Chondrocyte (in vitro differentiated cells): ENCODE measurements around the gene ATP5MC3. TPM values are rescaled to one million over a fixed set of nuclear protein-coding genes. Genes with fewer than 3 reads are reported as not detected.

Experiments
- DNase-seq: peaks from one replicate; pipeline ENCODE4 v3.0.0; 2021; ENCODE audit warnings: mixed read lengths, low spot score
- H3K27ac Mint-ChIP-seq: one replicate; pipeline ENCODE4 v1.8.0; 2021; ENCODE audit warnings: mild to moderate bottlenecking, moderate library complexity, mixed read lengths; ENCODE audit not compliant: unreplicated experiment
- H3K27me3 Mint-ChIP-seq: 2 replicates; pipeline ENCODE4 v1.8.0; 2021; ENCODE audit warnings: low read depth, mixed read lengths
- H3K36me3 Mint-ChIP-seq: 2 replicates; pipeline ENCODE4 v1.8.0; 2021; ENCODE audit warnings: low read depth, mixed read lengths
- H3K4me1 Mint-ChIP-seq: 2 replicates; pipeline ENCODE4 v1.8.0; 2021; ENCODE audit warnings: low read depth, mild to moderate bottlenecking, mixed read lengths
- H3K4me3 Mint-ChIP-seq: one replicate; pipeline ENCODE4 v1.8.0; 2021; ENCODE audit warnings: mild to moderate bottlenecking, moderate library complexity, mixed read lengths; ENCODE audit not compliant: unreplicated experiment
- H3K9me3 Mint-ChIP-seq: 2 replicates; pipeline ENCODE4 v1.8.0; 2021; ENCODE audit warnings: low read depth, mixed read lengths
- CTCF ChIP-seq: fragments of 200-600 bp; sonication (generic); IDR thresholded peaks from 2 replicates; pipeline ENCODE4 v1.5.0; 2021; ENCODE audit warnings: antibody characterized with exemption, mild to moderate bottlenecking, moderate library complexity
- total RNA-seq: library from RNA; stranded (reverse); gene quantifications from 3 replicates; pipeline ENCODE4 v1.2.1, GENCODE V29; 2021

ATP5MC3 gene
- total RNA-seq, 1 donor from 2014 or later: 143 TPM

GRCh38 chr2:175137793-175138192 lies 43.7 kb downstream of the ATP5MC3 start:
- peaks cover 12% of the 10 kb centered on the region for H3K36me3 Mint-ChIP-seq
- no peaks in the 10 kb centered on the region for H3K9me3 Mint-ChIP-seq
- no peak for TF ChIP-seq CTCF
- H3K4me1 Mint-ChIP-seq: peaks cover 35% of the 10 kb centered on the region
- H3K27ac Mint-ChIP-seq: no peak overlapping the region
- DNase-seq: no peak
- no peak overlapping the region for H3K4me3 Mint-ChIP-seq
- H3K27me3 Mint-ChIP-seq: no peaks in the 10 kb centered on the region

DNA sequence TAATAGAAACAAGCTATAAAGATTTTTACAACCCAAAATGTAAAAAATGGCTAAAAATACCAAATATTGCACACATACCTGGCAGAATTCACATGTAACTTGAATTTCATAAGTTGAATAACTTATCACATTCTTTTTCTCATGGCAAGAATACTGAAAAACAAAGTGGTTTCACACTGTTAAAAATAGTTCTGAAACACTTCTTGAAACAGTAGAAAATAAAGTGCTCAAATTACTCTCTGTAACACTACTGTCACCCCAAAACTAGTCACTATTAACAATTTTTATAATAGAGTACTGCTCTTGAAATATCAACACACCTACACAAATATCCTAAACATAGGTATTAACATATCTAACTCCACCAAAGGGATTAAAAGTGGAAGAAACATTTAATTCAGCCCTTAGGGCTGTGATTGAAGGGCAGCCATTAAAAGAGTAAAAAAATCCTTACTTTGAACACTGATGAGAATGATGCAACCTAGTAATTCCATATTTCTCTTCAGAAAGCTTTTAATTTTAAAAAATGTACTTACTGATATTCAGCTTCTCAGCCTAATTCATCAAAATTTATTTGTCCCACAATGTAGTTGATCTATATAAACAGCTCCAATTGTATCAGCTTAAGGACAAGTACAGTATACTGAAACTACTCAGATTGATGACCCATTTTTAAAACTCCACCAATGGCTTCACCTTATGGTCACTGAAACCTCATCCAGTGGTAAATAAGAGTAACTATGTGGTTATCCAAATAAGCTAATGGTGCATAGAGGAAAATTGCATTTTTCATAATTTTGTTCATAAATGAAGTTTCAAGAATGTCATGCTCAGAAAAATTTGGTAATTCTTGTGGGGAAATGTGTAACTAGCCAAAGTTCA lies 44.9 kb downstream of the ATP5MC3 start:
- peaks cover 35% of the 10 kb centered on the region for H3K4me1 Mint-ChIP-seq
- peaks cover 10% of the 10 kb centered on the region for H3K36me3 Mint-ChIP-seq
- no peak for TF ChIP-seq CTCF
- no peak for DNase-seq
- H3K9me3 Mint-ChIP-seq: no peaks in the 10 kb centered on the region
- H3K27ac Mint-ChIP-seq: peak overlapping the region; percentile 34
- H3K4me3 Mint-ChIP-seq: no peak overlapping the region
- H3K27me3 Mint-ChIP-seq: no peaks in the 10 kb centered on the region

DNA sequence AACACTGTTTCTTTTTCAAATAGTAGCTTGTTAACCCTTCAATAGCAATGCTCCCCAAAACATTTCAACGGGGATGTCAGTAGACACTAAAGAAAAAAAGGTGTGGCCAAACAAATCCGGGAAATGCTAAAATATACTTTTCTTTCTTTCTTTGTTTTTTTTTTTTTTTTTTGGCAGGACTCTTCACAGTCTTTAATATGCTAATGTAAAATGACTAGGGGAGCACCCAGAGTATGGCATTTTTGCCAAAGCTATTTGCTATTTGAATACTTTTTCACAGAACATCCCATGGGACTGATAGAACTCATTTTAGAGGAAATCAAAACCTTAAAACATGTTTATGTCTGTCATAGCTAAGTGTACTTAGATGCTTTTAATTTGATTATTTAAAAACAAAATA lies 45.6 kb downstream of the ATP5MC3 start:
- peaks cover 10% of the 10 kb centered on the region for H3K36me3 Mint-ChIP-seq
- H3K9me3 Mint-ChIP-seq: no peaks in the 10 kb centered on the region

GRCh38 chr2:175135177-175135576 lies 46.3 kb downstream of the ATP5MC3 start:
- Mint-ChIP-seq H3K4me3 (no peak overlapping the region), H3K27ac (no peak overlapping the region), H3K4me1 (peaks cover 35% of the 10 kb centered on the region), H3K9me3 (no peaks in the 10 kb centered on the region), H3K27me3 (no peaks in the 10 kb centered on the region), H3K36me3 (peaks cover 12% of the 10 kb centered on the region)
- no peak for DNase-seq
- TF ChIP-seq CTCF: peak; percentile 35

More for the DNA sequence above, 45.6 kb downstream of the ATP5MC3 start:
- Mint-ChIP-seq H3K4me3 (no peak overlapping the region), H3K4me1 (peaks cover 37% of the 10 kb centered on the region), H3K27ac (no peak overlapping the region), H3K27me3 (no peaks in the 10 kb centered on the region)
- TF ChIP-seq CTCF: no peak
- no peak for DNase-seq

DNA sequence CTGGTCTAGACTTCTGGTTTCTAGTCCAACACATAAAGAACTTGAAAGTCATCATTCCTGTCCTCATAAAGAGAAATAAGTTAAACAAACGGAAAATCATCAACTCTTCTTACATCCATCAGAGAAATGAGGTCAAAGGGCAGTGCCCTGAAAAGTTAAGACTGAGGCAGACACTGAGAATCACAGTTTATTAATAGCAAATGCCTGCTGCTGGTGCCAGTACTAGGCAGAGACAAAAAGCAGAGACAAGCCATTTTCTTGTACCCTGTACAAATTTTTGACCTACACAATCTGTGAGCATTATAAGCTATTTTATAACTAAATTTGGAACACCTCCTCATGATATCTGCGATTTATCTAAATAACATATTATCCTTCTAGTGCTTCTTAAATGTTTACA lies 50.3 kb downstream of the ATP5MC3 start:
- no peak overlapping the region for H3K27ac Mint-ChIP-seq
- H3K4me3 Mint-ChIP-seq: no peak overlapping the region
- peaks cover 15% of the 10 kb centered on the region for H3K4me1 Mint-ChIP-seq
- no peak for TF ChIP-seq CTCF
- no peaks in the 10 kb centered on the region for H3K27me3 Mint-ChIP-seq
- DNase-seq: no peak
- H3K36me3 Mint-ChIP-seq: peaks cover 23% of the 10 kb centered on the region
- no peaks in the 10 kb centered on the region for H3K9me3 Mint-ChIP-seq
